ENCODE data around the gene COL25A1.

Gene COL25A1

GRCh38 chr4:108777388-108777787 lies 525.1 kb downstream of the COL25A1 start:
- H3K27me3 Mint-ChIP-seq (ENCODE audit: low read depth): no peaks in the 10 kb centered on the region
- H3K4me1 Mint-ChIP-seq: no peaks in the 10 kb centered on the region
- TF ChIP-seq CTCF (IDR thresholded peaks at IDR 0.05; ENCODE audit: unreplicated experiment in 3 of 3): no peak
- H3K36me3 Mint-ChIP-seq (ENCODE audit: low read depth): no peaks in the 10 kb centered on the region
- no peak overlapping the region for H3K27ac Mint-ChIP-seq
- no peaks in the 10 kb centered on the region for H3K9me3 Mint-ChIP-seq
- H3K4me3 Mint-ChIP-seq: no peak overlapping the region

GRCh38 chr4:108775921-108776320 lies 526.5 kb downstream of the COL25A1 start:
- Mint-ChIP-seq H3K9me3 (no peaks in the 10 kb centered on the region), H3K4me1 (no peaks in the 10 kb centered on the region), H3K4me3 (no peak overlapping the region), H3K36me3 (ENCODE audit: low read depth) (no peaks in the 10 kb centered on the region), H3K27me3 (ENCODE audit: low read depth) (peaks cover 4% of the 10 kb centered on the region), H3K27ac (no peak overlapping the region)
- no peak for TF ChIP-seq CTCF (IDR thresholded peaks at IDR 0.05; ENCODE audit: unreplicated experiment in 3 of 3)

GRCh38 chr4:108774809-108775530 lies 527.5 kb downstream of the COL25A1 start:
- no peak overlapping the region for H3K27ac Mint-ChIP-seq
- no peaks in the 10 kb centered on the region for H3K9me3 Mint-ChIP-seq
- no peaks in the 10 kb centered on the region for H3K36me3 Mint-ChIP-seq (ENCODE audit: low read depth)
- H3K4me3 Mint-ChIP-seq: no peak overlapping the region
- H3K27me3 Mint-ChIP-seq (ENCODE audit: low read depth): peaks cover 7% of the 10 kb centered on the region
- TF ChIP-seq CTCF (IDR thresholded peaks at IDR 0.05; ENCODE audit: unreplicated experiment in 3 of 3): no peak
- no peaks in the 10 kb centered on the region for H3K4me1 Mint-ChIP-seq

GRCh38 chr4:108772402-108772801 lies 530.1 kb downstream of the COL25A1 start:
- no peaks in the 10 kb centered on the region for H3K4me1 Mint-ChIP-seq
- no peak for TF ChIP-seq CTCF (IDR thresholded peaks at IDR 0.05; ENCODE audit: unreplicated experiment in 3 of 3)
- H3K36me3 Mint-ChIP-seq (ENCODE audit: low read depth): no peaks in the 10 kb centered on the region
- no peak overlapping the region for H3K27ac Mint-ChIP-seq
- peaks cover 12% of the 10 kb centered on the region for H3K27me3 Mint-ChIP-seq (ENCODE audit: low read depth)
- no peaks in the 10 kb centered on the region for H3K9me3 Mint-ChIP-seq
- H3K4me3 Mint-ChIP-seq: no peak overlapping the region

- Mint-ChIP-seq H3K9me3 (no peaks in the 10 kb centered on the region), H3K27ac (no peak overlapping the region), H3K36me3 (ENCODE audit: low read depth) (no peaks in the 10 kb centered on the region), H3K27me3 (ENCODE audit: low read depth) (peaks cover 48% of the 10 kb centered on the region), H3K4me3 (no peak overlapping the region), H3K4me1 (no peaks in the 10 kb centered on the region)
- no peak for TF ChIP-seq CTCF (IDR thresholded peaks at IDR 0.05; ENCODE audit: unreplicated experiment in 3 of 3)
Measured at GRCh38 chr4:108766058-108766457, 536.4 kb downstream of the COL25A1 start.

- Mint-ChIP-seq H3K27ac (no peak overlapping the region), H3K36me3 (ENCODE audit: low read depth) (no peaks in the 10 kb centered on the region), H3K4me1 (no peaks in the 10 kb centered on the region), H3K4me3 (peak overlapping the region in 2 of 3 experiments; percentile 16 to 47), H3K9me3 (no peaks in the 10 kb centered on the region), H3K27me3 (ENCODE audit: low read depth) (peaks cover 53% of the 10 kb centered on the region)
- no peak for TF ChIP-seq CTCF (IDR thresholded peaks at IDR 0.05; ENCODE audit: unreplicated experiment in 3 of 3)
Measured at GRCh38 chr4:108763986-108764385, 538.5 kb downstream of the COL25A1 start.
